ENCODE measurements around the gene SLC45A3.

SLC45A3 gene

DNA sequence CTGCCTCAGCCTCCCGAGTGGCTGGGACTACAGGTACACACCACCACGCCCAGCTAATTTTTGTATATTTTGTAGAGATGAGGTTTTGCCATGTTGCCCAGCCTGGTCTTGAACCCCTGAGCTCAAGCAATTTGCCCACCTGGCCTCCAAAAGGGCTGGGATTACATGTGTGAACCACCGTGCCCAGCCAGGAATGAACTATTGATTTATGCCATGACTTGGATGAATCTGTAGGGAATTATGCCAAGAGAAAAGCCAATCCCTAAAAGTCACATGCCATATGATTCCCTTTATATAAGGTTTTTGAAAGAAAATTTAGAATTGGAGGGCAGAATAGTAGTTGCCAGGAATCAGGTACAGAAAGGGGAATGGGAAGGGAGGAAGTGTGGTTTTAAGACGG, 19.1 kb upstream of the SLC45A3 start:
- DNase-seq: no peak

DNA sequence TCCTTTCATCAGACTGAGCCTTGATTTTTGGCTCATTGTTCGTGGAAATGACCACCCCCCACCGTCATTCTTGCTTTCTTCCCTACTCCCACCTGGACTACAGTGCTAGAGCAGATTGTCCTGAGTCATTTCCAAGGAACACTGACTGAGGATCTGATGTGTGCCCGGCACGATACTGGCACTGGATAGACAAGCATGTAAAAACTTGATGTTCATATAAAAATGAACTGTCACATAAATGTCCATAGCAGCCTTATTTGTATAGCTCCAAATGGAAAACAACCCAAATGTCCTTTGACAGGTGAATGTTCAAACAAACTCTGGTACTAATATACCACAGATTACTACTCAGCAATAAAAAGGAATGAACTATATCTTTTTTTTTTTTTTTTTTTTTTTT, 18.6 kb upstream of the SLC45A3 start:
- DNase-seq: no peak

DNA sequence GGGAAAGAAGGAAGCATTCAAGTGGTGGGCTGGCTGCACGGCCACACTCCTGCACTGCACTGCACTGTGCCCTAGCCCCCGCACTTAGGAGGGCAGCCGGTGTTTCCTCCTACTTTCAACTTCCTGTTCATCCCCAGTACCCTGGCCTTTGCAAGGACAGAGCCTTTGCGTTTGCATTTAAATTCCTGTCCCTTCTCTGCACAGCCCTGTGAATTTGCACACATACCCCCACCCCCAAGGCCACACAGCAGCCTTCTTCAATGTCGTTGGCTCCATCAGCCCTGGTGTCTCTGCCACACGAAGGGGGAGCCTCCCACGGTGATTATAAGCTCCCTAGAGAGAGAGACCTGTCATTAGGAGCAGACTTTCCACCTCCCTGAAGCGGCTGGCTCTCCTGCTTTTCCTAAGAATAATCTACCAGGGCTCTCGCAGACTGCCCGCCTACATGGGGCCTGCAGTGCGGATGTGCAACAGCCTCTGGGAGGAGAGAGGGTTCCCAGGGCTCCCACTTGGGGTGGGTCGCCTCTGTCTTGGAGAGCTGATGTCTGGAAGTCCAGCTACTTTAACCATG, 13.2 kb upstream of the SLC45A3 start:
- no peak for DNase-seq

DNA sequence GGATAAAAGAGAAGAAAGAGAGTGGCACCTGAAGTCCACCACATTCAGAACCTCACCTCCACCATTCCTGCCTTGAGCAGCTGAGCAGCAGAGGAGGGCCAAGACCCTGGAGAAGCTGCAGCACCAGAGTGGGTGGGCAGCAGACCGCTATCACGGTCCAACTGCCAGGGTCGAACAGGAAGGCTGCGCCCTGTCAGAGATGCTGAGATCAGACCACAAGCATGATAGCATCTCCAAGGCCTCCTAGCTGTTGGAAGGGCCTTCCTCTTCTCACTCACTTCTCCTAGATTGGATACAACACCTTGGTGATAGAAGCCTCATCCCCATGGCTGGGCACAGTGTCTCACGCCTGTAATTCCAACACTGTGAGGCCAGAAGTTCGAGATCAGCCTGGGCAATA, 12.1 kb upstream of the SLC45A3 start:
- no peak for DNase-seq

DNA sequence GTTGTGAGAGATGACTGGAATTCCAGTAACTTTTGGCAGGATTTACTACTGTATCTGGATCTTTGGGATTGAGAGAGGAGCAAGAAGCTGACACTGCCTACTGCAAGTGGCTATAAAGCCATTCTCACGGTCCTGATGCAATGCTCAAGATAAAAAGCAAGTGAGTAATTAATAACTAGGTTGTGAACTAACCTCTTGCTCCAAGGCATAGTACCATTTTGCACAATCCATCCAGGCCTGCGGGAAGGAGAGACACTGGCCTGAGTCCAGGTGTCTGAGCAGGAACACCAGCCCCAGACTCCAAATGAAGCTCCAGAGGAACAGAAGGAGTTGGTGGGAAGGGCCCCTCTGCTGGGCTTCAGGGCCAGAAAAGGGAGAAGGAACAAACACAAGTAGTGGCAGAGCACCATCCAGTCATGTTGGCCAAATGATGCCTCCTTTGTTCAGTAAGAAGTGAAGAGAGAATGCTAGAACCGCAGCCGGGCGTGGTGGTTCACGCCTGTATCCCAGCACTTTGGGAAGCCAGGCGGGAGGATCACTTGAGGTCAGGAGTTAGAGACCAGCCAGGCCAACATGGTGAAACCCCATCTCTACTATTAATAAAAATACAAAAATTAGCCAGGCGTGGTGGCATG, 9.9 kb upstream of the SLC45A3 start:
- DNase-seq: no peak

- DNase-seq: no peak
Observed at GRCh38 chr1:205689479-205689878, 9.2 kb upstream of the SLC45A3 start.

DNA sequence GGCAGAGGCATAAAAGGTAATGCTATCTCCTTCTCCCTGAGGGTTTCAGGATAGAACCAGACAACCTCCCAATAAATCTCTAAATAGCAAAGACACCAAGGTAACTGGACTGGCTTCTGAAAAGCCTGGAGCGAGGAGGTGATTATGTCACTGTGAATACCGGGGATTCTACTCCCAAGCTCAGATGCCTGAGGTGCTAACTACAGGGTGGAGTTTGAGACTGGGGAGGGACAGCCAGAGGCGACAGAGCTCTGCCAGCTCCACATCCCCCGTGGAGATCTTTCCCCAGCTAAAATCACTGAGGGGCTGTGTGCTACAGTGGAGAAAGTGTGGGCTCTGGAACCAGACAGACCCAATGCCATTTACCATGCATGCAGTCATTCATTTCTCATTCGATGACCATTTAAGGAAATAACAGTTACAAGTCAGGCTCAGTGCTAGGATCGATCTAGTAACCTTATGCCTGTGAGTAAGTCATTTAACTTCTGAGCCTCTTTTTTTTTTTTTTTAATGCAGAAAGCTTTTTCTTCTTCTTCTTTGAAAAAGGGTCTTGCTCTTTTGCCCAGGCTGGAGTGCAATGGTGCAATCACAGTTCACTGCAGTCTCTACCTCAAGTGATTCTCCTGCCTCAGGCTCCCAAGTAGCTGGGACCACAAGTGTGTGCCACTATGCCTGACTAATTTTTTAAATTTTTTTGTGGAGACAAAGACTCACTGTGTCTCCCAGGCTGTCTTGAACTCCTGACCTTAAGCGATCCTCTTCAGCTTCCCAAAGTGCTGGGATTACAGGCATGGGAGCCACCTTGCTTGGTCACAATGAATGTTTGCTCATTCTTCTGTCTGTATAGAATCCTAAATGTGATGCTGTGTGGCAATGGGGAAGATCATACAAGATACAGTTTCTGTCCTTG, 8.1 kb upstream of the SLC45A3 start:
- DNase-seq: no peak

- no peak for DNase-seq
Observed at GRCh38 chr1:205687242-205687641, 6.9 kb upstream of the SLC45A3 start.

- DNase-seq: no peak
Observed at GRCh38 chr1:205681364-205681763, 1.1 kb upstream of the SLC45A3 start.

DNA sequence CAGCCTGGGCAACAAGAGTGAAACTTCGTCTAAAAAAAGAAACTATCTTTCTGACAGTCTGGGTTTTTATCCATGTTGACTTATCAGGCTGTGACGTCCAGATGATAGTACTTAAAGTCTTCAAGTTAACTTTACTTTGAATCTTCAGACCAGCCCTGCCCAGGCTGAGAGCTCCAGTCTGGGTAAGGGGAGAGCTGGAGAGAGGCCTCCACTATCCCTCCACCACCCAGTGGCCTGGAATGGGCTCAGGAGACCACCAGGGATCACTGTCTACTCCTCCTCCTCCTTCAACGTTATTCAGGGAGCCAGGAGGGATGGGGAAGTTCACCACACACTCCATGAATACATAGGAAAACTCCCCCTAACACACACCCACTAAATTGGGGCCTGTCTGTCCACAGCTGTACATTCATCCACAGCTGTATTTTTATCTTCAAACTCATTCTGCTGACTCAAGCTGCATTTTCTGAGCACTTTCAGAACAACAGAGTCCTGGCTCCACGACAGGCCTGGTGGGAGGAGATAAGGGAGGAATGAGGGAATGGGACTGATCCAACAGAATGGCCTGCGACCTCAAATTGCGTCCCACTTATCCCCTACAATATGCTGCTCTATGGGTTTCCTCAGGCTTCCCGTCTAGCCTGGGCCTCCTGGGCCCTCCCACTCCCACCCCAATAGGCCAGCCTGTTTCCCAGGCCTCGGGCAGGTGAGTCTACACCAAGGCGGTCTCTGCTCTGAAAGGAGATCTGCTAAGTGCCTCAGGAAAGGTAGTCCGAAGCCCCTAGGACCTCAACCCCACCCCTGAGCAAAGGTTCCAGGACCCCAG, 1.8 kb downstream of the SLC45A3 start:
- DNase-seq: no peak

DNA sequence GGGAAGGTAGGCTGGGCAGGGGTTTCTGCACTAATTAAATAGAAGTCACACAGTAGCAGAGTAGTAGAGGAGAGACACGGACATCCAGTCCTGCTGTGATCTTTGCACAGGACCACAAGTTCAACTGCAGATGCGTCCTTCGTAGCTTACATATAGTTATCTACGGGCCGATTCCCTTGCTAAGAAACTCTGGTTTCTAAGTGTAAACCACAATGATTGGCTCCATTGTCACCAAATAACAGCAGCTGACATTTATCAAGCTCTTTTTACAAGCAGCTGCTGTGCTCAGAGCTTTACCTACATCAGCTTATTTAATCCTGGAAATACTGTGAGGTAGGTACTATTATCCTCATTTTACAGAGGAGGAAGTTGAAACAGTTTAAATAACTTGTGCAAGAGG, 3.1 kb downstream of the SLC45A3 start:
- no peak for DNase-seq

GRCh38 chr1:205676597-205676996, 3.7 kb downstream of the SLC45A3 start:
- DNase-seq: no peak

- DNase-seq: no peak
Observed at GRCh38 chr1:205676002-205676401, 4.3 kb downstream of the SLC45A3 start.

- DNase-seq: no peak
Observed at GRCh38 chr1:205675247-205675646, 5.1 kb downstream of the SLC45A3 start.

- no peak for DNase-seq
Observed at GRCh38 chr1:205672970-205673369, 7.3 kb downstream of the SLC45A3 start.

DNA sequence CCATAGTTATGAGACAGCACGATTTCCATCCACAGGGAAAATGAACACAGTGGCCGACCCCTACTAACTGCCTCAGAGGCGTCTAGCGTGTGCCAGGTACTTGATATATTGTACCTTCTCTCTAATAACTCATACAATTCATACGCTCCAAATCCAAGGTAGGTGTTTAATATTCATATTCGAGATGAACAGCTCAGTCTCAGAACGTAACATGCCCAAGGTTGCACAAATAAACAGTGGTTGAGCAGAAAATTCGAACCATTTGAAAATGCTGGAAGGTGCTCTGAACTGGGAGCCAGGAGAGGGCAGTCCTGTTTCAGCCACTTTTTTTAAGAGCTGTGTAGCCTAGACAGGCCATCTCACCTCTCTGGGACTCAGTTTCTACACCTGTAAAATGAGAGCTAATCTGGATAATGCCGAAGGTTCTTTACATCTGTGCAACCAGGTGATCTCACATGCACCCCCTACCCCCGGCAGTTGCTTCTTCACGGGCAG, 7.9 kb downstream of the SLC45A3 start:
- DNase-seq: no peak

DNA sequence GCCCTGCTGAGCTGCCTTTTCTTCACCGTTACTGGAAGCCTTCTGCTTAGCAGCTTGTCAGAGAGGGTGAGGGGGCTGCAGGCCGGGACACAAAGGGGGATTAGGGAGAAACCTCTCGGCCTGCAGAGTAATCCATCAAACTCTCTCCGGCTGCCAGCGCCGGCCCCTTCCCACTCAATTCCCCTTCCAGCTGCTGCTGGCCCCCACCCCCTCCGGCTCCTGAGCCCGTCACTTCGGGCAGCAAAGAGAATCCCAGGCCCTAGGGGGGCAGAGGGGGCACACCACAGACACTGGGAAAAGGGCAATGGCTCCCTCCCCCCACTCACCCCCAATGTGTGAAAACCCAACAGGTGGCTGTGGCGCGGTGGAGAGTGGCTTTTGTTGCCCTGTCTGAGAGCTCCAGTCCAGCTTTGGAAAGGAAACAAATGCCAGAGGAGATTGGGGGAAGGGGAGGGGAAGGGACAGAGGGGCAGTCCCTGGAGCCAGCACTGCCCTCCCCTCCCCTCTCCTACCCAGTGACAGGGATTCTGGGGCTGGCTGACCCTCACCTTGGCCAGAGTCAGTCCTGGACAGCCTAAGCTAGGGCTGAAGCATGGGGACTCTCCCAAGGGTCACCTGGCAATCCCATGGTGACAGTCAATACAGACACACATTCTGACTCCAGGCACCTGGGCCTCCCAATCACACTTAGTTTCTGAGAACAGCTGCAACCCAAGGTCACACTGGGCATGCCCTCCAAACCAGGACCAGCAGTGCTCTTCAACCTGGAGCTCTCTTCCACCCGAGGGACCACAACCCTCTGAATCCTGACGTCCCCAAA, 9.5 kb downstream of the SLC45A3 start:
- DNase-seq: no peak

GRCh38 chr1:205670150-205670446, 10.2 kb downstream of the SLC45A3 start:
- no peak for DNase-seq

- no peak for DNase-seq
Observed at GRCh38 chr1:205669341-205670149, 10.8 kb downstream of the SLC45A3 start.

GRCh38 chr1:205668951-205669340, 11.4 kb downstream of the SLC45A3 start:
- DNase-seq: no peak

DNA sequence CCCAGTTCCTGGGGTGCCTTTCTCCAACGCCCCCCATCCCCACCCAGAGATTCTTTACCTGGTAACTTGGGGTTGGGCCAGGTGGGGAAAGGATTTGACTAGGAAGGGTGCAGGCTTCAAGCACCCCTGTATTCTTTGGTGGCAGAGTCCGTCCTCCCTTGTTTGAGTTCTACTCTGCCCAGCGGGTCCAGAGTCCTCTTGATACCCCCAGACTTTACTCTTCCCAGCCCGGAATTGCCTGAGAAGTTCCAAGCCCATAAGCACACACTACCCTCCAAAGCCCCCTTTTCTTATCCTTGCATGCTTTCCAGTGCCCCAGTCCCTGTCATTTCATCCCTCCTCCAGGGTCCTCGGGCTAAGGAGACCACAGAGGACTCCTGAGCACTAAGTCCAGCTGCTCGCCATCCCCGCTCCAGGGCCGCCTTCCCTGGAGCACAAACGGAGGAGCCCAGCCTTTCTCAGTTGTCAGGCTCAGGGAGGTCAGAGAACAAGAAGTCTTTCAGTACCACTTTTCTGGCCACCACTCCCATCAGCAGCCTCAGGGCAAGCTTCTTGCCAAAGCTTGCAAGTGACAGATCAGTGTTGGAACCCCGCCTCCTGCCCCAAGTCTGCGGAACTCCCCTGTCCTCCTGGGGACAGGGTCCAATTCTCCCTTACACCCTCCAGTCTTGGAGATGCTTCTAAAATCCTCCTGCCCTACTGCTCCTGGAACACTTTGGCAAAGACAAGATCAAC, 12.2 kb downstream of the SLC45A3 start:
- DNase-seq: no peak

Measured in stimulated activated CD4-positive, alpha-beta T cell treated with anti-CD3 and anti-CD28 coated beads, Interleukin-12 subunit alpha, Interleukin-12 subunit beta, amount 100 ng/mL, for 4 hours (primary cell).